OCI-LY1 (cell line): ENCODE measurements around the gene ENDOD1.

Experiments
- H2AFZ ChIP-seq: fragments of 200-600 bp; sonication (generic), shearing (Covaris generic); 2 replicates; pipeline ENCODE4 v1.6.0; 2014; ENCODE audit warnings: antibody characterized with exemption, mild to moderate bottlenecking, low read length
- H3F3A ChIP-seq: fragments of 200-600 bp; sonication (generic), shearing (Covaris generic); 2 replicates; pipeline ENCODE4 v1.6.0; 2014; ENCODE audit warnings: mild to moderate bottlenecking, antibody characterized with exemption, low read length, moderate library complexity; ENCODE audit not compliant: insufficient read depth
- H3K27ac ChIP-seq: fragments of 200-600 bp; sonication (generic); 2 replicates; pipeline ENCODE4 v1.5.1; 2014; ENCODE audit warnings: low read length, mixed run types, mild to moderate bottlenecking, low read depth; ENCODE audit not compliant: poor library complexity, severe bottlenecking
- H3K27me3 ChIP-seq: fragments of 200-600 bp; sonication (generic); 2 replicates; pipeline ENCODE4 v1.6.0; 2014; ENCODE audit warnings: antibody characterized with exemption, mild to moderate bottlenecking, low read length, moderate library complexity; ENCODE audit not compliant: insufficient read depth
- H3K36me3 ChIP-seq: fragments of 200-600 bp; sonication (generic); 2 replicates; pipeline ENCODE4 v1.6.1; 2014; ENCODE audit warnings: mild to moderate bottlenecking, antibody characterized with exemption, low read length, moderate library complexity, mixed read lengths; ENCODE audit not compliant: insufficient read depth
- H3K4me1 ChIP-seq: fragments of 200-600 bp; sonication (generic); 2 replicates; pipeline ENCODE4 v1.5.1; 2014; ENCODE audit warnings: mild to moderate bottlenecking, low read length, moderate library complexity; ENCODE audit not compliant: insufficient read depth, severe bottlenecking
- H3K4me2 ChIP-seq: fragments of 200-600 bp; sonication (generic), shearing (Covaris generic); 2 replicates; pipeline ENCODE4 v1.6.1; 2014; ENCODE audit warnings: low read length
- H3K4me3 ChIP-seq: fragments of 200-600 bp; sonication (generic); 2 replicates; pipeline ENCODE4 v1.5.1; 2014; ENCODE audit warnings: low read length, low read depth, mild to moderate bottlenecking, mixed read lengths; ENCODE audit not compliant: poor library complexity, severe bottlenecking
- H3K79me2 ChIP-seq: fragments of 200-600 bp; shearing (Covaris generic); 2 replicates; pipeline ENCODE4 v1.6.1; 2016; ENCODE audit warnings: mixed run types, low read length, mixed read lengths; ENCODE audit not compliant: insufficient read depth
- H3K9ac ChIP-seq: fragments of 200-600 bp; sonication (generic), shearing (Covaris generic); 2 replicates; pipeline ENCODE4 v1.6.1; 2014; ENCODE audit warnings: mild to moderate bottlenecking, low read length, mixed read lengths
- H3K9me2 ChIP-seq: fragments of 200-600 bp; sonication (generic), shearing (Covaris generic); 2 replicates; pipeline ENCODE4 v1.6.1; 2014; ENCODE audit warnings: low read depth, mild to moderate bottlenecking, low read length, mixed read lengths
- H3K9me3 ChIP-seq: fragments of 200-600 bp; shearing (Covaris generic); 2 replicates; pipeline ENCODE4 v1.6.1; 2014; ENCODE audit warnings: low read length, mixed read lengths
- H4K20me1 ChIP-seq: fragments of 200-600 bp; sonication (generic), shearing (Covaris generic); 2 replicates; pipeline ENCODE4 v1.6.0; 2016; ENCODE audit warnings: mild to moderate bottlenecking, low read length; ENCODE audit not compliant: insufficient read depth
- EZH2 ChIP-seq: fragments of 200-600 bp; sonication (generic), shearing (Covaris generic); IDR thresholded peaks from 2 replicates; pipeline ENCODE4 v1.8.0; 2017; ENCODE audit warnings: borderline replicate concordance, mixed run types, mild to moderate bottlenecking, antibody characterized with exemption, low read length, moderate library complexity, mixed read lengths
- TF ChIP-seq, protein P1 (sequence below): fragments of 200-600 bp; sonication (generic), shearing (Covaris generic); IDR thresholded peaks from 2 replicates; pipeline ENCODE4 v1.5.1; 2017; ENCODE audit warnings: mild to moderate bottlenecking, antibody characterized with exemption, low read length, moderate library complexity, mixed read lengths

ENDOD1 gene

DNA sequence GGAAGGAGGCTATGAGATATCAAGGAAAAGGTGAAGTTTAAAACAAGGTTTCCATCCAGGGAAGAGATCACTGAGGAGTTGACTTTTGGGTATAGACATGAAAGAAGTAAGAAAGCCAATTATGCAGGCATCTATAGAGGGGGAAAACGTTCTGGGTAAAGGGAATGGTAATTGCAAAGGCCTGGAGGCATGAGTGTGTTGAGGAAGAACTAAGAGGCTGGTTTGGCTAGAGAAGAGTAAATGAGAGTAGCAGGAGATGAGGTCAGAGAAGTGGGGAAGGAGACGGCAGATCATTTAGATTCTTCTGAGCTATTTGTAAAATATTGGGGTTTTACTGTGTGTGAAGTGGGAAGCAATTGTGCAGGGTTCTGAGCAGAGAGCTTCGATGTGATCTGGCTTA is 7.6 kb downstream of the ENDOD1 start:
- Histone ChIP-seq H3K9ac (no peak overlapping the region), H3K9me2 (no peaks in the 10 kb centered on the region), H3K36me3 (no peaks in the 10 kb centered on the region), H3K4me2 (no peak overlapping the region), H3K27ac (no peak overlapping the region), H2AFZ (no peak overlapping the region), H4K20me1 (no peaks in the 10 kb centered on the region), H3K4me1 (no peaks in the 10 kb centered on the region), H3F3A (no peaks in the 10 kb centered on the region), H3K27me3 (no peaks in the 10 kb centered on the region; the same call in 1 of the 2 replicates), H3K79me2 (no peaks in the 10 kb centered on the region), H3K4me3 (no peak overlapping the region), H3K9me3 (no peaks in the 10 kb centered on the region)
- TF ChIP-seq, protein P1, sequence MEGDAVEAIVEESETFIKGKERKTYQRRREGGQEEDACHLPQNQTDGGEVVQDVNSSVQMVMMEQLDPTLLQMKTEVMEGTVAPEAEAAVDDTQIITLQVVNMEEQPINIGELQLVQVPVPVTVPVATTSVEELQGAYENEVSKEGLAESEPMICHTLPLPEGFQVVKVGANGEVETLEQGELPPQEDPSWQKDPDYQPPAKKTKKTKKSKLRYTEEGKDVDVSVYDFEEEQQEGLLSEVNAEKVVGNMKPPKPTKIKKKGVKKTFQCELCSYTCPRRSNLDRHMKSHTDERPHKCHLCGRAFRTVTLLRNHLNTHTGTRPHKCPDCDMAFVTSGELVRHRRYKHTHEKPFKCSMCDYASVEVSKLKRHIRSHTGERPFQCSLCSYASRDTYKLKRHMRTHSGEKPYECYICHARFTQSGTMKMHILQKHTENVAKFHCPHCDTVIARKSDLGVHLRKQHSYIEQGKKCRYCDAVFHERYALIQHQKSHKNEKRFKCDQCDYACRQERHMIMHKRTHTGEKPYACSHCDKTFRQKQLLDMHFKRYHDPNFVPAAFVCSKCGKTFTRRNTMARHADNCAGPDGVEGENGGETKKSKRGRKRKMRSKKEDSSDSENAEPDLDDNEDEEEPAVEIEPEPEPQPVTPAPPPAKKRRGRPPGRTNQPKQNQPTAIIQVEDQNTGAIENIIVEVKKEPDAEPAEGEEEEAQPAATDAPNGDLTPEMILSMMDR: no peak
- no peak for TF ChIP-seq EZH2

DNA sequence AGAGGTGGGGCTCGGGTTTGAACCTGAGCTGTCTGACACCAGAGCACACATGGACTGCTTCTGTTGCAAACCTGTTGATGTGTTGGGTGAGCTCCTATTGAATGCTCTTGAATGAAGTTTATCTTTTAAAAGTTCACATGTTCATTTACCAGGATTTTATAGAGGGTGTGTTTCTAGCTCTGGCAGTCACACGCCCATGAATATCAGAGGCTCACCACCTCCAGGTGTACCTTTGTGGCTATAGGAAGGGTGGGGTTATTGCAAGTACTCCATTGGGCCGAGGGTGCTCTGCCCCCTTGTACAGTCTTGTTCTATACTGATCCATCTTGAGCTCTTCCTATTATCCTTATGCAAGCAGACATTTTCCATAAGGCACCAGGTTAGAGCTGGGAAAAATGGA is 9.2 kb downstream of the ENDOD1 start:
- Histone ChIP-seq H3K27ac (no peak overlapping the region), H3K27me3 (no peaks in the 10 kb centered on the region; the same call in 1 of the 2 replicates), H3K4me2 (no peak overlapping the region), H4K20me1 (no peaks in the 10 kb centered on the region), H3K79me2 (no peaks in the 10 kb centered on the region), H3K4me3 (no peak overlapping the region), H3K9me2 (no peaks in the 10 kb centered on the region), H3K36me3 (no peaks in the 10 kb centered on the region), H3K9ac (no peak overlapping the region), H3F3A (no peaks in the 10 kb centered on the region), H2AFZ (no peak overlapping the region), H3K9me3 (no peaks in the 10 kb centered on the region), H3K4me1 (no peaks in the 10 kb centered on the region)
- TF ChIP-seq EZH2: no peak
- TF ChIP-seq, protein P1: no peak

DNA sequence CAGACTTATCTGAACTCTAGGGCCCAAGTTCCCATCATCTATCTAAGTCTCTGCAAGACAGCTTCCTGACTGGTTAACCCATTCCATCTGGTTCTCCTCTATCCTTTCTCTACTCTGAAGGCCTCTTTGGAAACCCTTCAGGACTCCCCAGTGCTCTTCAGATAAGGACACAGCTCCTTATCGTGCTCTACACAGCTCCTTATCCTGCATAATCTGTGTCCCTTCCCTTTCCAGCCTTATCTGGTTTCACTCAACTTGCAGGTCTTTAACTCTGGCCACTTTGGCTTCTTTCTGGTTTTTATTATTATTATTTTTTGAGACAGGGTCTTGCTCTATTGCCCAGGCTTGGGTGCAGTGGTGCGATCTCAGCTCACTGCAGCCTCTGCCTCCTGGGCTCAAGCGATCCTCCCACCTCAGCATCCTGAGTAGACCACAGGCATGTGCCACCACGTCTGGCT is 10.6 kb downstream of the ENDOD1 start:
- Histone ChIP-seq H3K9me2 (no peaks in the 10 kb centered on the region), H3K27ac (no peak overlapping the region), H3K36me3 (no peaks in the 10 kb centered on the region), H3K27me3 (no peaks in the 10 kb centered on the region; the same call in 1 of the 2 replicates), H3K9ac (no peak overlapping the region), H4K20me1 (no peaks in the 10 kb centered on the region), H3F3A (no peaks in the 10 kb centered on the region), H3K9me3 (no peaks in the 10 kb centered on the region), H3K4me3 (no peak overlapping the region), H3K4me2 (no peak overlapping the region), H3K4me1 (no peaks in the 10 kb centered on the region), H3K79me2 (no peaks in the 10 kb centered on the region), H2AFZ (no peak overlapping the region)
- TF ChIP-seq, protein P1: no peak
- no peak for TF ChIP-seq EZH2
